ENCODE results near the gene RPS16.

DNA sequence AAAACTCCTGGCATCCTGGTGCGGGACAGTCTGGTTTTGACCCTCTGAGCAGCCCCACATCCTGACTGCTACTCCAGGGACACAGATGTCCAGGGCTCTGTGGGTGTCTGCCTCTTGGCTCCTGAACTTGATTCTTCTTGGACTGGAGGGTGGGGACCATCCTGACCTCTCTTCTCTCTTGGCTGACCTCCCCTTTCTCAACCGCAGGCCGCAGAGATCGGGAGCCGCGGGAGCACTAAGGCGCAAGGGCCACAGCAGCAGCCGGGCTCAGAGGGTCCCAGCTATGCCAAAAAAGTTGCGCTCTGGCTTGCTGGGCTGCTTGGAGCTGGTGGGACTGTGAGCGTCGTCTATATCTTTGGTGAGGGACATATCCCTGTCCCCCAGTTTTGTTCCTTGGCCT lies 45.9 kb upstream of the RPS16 start:
- TF ChIP-seq ZNF274 (IDR thresholded peaks at IDR 0.05; ENCODE audit: borderline replicate concordance, low read depth, low read length) (no peak), SREBF2 (CRISPR knock-in tag; IDR thresholded peaks at IDR 0.05) (no peak), RAD21 (CRISPR knock-in tag; conservative IDR thresholded peaks at IDR 0.05 in 1 of 2, IDR thresholded peaks at IDR 0.05 in 1 of 2) (no peak), TBL1XR1 (IDR thresholded peaks at IDR 0.05; ENCODE audit: low read length in 2 of 2) (no peak), ESRRA (IDR thresholded peaks at IDR 0.05; ENCODE audit: borderline replicate concordance, low read depth) (no peak), SPI1 (IDR thresholded peaks at IDR 0.05; ENCODE audit: borderline replicate concordance, low read depth, low read length) (no peak), ZFX (CRISPR knock-in tag; IDR thresholded peaks at IDR 0.05) (no peak), HNRNPH1 (optimal IDR thresholded peaks at IDR 0.05; ENCODE audit: low read depth, low read length) (no peak), ZNF589 (CRISPR knock-in tag; IDR thresholded peaks at IDR 0.05; ENCODE audit: low read depth) (no peak), CBX5 (IDR thresholded peaks at IDR 0.05; ENCODE audit: borderline replicate concordance, low read depth) (no peak)
- TF ChIP-seq, protein P1, sequence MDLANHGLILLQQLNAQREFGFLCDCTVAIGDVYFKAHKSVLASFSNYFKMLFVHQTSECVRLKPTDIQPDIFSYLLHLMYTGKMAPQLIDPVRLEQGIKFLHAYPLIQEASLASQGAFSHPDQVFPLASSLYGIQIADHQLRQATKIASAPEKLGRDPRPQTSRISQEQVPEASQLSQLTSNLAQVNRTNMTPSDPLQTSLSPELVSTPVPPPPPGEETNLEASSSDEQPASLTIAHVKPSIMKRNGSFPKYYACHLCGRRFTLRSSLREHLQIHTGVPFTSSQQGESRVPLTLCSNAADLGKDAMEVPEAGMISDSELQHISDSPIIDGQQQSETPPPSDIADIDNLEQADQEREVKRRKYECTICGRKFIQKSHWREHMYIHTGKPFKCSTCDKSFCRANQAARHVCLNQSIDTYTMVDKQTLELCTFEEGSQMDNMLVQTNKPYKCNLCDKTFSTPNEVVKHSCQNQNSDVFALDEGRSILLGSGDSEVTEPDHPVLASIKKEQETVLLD (IDR thresholded peaks at IDR 0.05): no peak
- TF ChIP-seq, protein P2, sequence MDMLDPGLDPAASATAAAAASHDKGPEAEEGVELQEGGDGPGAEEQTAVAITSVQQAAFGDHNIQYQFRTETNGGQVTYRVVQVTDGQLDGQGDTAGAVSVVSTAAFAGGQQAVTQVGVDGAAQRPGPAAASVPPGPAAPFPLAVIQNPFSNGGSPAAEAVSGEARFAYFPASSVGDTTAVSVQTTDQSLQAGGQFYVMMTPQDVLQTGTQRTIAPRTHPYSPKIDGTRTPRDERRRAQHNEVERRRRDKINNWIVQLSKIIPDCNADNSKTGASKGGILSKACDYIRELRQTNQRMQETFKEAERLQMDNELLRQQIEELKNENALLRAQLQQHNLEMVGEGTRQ (CRISPR knock-in tag; IDR thresholded peaks at IDR 0.05): no peak
- TF ChIP-seq, protein P3, sequence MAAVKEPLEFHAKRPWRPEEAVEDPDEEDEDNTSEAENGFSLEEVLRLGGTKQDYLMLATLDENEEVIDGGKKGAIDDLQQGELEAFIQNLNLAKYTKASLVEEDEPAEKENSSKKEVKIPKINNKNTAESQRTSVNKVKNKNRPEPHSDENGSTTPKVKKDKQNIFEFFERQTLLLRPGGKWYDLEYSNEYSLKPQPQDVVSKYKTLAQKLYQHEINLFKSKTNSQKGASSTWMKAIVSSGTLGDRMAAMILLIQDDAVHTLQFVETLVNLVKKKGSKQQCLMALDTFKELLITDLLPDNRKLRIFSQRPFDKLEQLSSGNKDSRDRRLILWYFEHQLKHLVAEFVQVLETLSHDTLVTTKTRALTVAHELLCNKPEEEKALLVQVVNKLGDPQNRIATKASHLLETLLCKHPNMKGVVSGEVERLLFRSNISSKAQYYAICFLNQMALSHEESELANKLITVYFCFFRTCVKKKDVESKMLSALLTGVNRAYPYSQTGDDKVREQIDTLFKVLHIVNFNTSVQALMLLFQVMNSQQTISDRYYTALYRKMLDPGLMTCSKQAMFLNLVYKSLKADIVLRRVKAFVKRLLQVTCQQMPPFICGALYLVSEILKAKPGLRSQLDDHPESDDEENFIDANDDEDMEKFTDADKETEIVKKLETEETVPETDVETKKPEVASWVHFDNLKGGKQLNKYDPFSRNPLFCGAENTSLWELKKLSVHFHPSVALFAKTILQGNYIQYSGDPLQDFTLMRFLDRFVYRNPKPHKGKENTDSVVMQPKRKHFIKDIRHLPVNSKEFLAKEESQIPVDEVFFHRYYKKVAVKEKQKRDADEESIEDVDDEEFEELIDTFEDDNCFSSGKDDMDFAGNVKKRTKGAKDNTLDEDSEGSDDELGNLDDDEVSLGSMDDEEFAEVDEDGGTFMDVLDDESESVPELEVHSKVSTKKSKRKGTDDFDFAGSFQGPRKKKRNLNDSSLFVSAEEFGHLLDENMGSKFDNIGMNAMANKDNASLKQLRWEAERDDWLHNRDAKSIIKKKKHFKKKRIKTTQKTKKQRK (IDR thresholded peaks at IDR 0.05; ENCODE audit: borderline replicate concordance, low read depth, low read length): no peak

Data from K562 (cell line).